MG63 (cell line): ENCODE measurements around the gene COL1A2. TPM values are rescaled to one million over a fixed set of nuclear protein-coding genes. Genes with fewer than 3 reads are reported as not detected.

ENCODE experiments used
- DNase-seq: peaks from one replicate; pipeline ENCODE4 v3.0.0-alpha.2; 2020
- H3K27me3 ChIP-seq: fragments of 250-450 bp; sonication (Bioruptor Pico); 2 replicates; pipeline ENCODE4 v1.5.1; 2020; ENCODE audit warnings: mild to moderate bottlenecking, moderate library complexity
- H3K36me3 ChIP-seq: fragments of 250-450 bp; sonication (Bioruptor Pico); 2 replicates; pipeline ENCODE4 v1.5.1; 2020; ENCODE audit warnings: mild to moderate bottlenecking, moderate library complexity
- H3K4me3 ChIP-seq: fragments of 250-450 bp; sonication (Bioruptor Pico); 2 replicates; pipeline ENCODE4 v1.5.1; 2020; ENCODE audit warnings: mild to moderate bottlenecking, moderate library complexity
- H3K9me3 ChIP-seq: fragments of 250-450 bp; sonication (Bioruptor Pico); 2 replicates; pipeline ENCODE4 v1.5.1; 2020; ENCODE audit warnings: mild to moderate bottlenecking, moderate library complexity
- total RNA-seq: library from RNA; depleted of rRNA; stranded (reverse); fragments of >200 nt; shearing (Covaris generic); gene quantifications from 2 replicates; pipeline ENCODE4 v1.2.3, GENCODE V29; 2014; ENCODE audit warnings: low replicate concordance

COL1A2 gene
- total RNA-seq, 1 experiment from 2014 or later = 306 TPM

DNA sequence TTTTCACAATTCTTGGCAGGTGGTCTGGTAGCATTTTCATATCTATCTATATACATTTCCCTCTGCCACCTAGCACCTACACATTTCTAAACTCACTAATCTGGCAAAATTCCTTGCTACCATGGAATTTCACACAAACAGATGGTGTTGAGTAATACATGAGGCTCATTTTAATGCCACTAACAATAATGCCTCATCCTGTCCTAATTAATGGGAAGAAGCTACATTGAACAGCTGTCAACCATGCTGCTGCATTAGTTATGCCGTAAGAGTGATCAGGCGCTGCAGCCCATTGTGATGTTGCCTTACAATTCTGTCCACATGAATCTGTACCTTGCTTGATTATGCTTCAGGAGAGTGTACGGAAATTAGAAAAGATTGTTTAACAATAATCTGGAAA is 23.2 kb downstream of the COL1A2 start:
- no peak for DNase-seq
- peaks cover 100% of the 10 kb centered on the region for H3K36me3 ChIP-seq
- no peaks in the 10 kb centered on the region for H3K27me3 ChIP-seq
- no peaks in the 10 kb centered on the region for H3K9me3 ChIP-seq
- no peak overlapping the region for H3K4me3 ChIP-seq

DNA sequence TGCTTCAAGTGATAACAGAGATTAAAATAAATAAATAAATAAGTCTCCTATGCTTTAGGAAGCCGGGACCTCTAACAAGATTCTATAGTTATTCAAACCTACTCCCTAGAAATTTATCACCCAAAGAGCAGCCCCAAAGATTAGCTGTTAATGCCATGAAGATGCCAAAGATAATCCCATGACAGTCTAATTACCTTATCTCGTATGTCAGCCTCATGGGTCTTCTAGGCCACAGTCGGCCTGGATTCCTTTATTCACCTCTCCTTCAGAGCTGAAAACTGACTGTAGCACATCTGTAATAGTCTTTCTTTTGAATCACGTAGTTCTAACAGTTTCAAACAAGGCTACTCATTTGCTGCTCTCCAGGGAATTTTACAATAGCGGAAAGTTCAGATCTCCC is 24.2 kb downstream of the COL1A2 start:
- Histone ChIP-seq H3K36me3 (peaks cover 100% of the 10 kb centered on the region), H3K4me3 (no peak overlapping the region), H3K9me3 (no peaks in the 10 kb centered on the region), H3K27me3 (no peaks in the 10 kb centered on the region)
- no peak for DNase-seq

DNA sequence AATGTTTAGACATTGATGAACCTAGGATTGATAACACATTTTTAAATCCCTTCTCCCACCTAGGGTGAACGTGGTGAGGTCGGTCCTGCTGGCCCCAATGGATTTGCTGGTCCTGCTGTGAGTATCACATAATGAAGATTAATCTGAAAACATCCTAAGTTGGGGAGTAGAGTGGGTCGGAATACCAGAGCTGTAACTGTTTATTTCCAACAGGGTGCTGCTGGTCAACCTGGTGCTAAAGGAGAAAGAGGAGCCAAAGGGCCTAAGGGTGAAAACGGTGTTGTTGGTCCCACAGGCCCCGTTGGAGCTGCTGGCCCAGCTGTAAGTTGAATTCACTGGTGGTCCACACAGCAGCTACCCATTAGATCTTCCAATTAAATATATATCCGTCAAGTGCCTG is 25.6 kb downstream of the COL1A2 start:
- no peaks in the 10 kb centered on the region for H3K27me3 ChIP-seq
- DNase-seq = no peak
- peaks cover 100% of the 10 kb centered on the region for H3K36me3 ChIP-seq
- H3K4me3 ChIP-seq = no peak overlapping the region
- no peaks in the 10 kb centered on the region for H3K9me3 ChIP-seq

DNA sequence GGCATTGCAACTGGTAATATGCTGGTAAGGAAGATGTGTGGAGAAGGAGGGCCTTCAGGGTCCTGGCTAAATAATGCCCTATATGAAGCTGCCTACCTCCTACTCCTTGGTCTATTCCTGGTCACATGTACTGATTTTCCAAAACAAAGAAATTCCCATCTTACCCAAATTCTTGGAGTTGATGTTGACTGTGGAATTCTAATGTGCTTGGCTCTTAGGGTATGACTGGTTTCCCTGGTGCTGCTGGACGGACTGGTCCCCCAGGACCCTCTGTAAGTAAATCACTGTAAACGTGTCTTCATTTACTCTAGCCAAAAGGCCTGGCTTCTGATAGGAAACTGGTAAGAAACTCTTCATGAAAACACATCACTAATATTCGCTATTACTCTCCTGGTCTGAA is 27.0 kb downstream of the COL1A2 start:
- Histone ChIP-seq H3K27me3 (no peaks in the 10 kb centered on the region), H3K4me3 (no peak overlapping the region), H3K36me3 (peaks cover 100% of the 10 kb centered on the region), H3K9me3 (no peaks in the 10 kb centered on the region)
- no peak for DNase-seq

DNA sequence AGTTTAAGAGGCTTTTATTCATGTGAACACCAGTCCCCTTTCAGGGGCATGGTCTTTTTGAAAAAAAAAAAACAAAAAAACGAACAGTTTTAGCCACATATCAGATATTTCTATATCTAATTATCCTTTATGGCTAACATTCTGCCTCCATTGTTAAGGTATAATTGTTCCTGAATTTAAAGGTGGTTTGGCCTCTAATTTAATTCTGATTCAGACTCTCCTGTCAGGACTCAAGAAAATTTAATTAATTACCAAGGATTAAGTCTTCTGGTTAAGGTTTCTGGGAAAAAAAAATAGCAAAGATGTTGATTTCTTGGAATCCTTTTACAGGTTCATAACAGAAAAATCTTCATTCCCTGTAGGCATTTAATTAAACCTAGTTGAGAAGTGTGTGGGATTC is 27.4 kb downstream of the COL1A2 start:
- H3K9me3 ChIP-seq = no peaks in the 10 kb centered on the region
- H3K4me3 ChIP-seq = no peak overlapping the region
- DNase-seq = no peak
- peaks cover 98% of the 10 kb centered on the region for H3K36me3 ChIP-seq
- no peaks in the 10 kb centered on the region for H3K27me3 ChIP-seq

DNA sequence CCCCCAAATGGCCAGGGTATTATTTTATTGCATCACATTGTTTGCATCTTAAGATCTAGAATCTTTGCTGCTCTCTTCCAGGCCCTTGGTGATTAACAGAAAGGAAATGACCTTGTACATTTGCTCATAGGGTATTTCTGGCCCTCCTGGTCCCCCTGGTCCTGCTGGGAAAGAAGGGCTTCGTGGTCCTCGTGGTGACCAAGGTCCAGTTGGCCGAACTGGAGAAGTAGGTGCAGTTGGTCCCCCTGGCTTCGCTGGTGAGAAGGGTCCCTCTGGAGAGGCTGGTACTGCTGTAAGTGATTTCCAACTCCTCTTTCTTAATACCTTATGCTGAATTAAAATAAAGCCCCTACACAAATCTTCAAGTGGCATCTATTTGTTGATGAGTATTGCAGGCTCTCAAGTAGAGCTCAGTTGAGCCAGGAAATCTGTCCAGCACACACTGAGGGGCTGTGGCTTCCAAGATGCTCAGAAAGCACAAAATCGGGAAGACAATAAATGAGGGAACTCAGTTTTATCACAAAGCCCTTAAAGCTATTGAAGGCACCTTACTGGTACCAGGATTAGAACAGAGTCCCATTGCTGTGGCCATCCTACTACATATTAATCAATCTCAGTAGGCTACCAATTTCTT is 28.2 kb downstream of the COL1A2 start:
- H3K27me3 ChIP-seq = no peaks in the 10 kb centered on the region
- H3K36me3 ChIP-seq = peaks cover 93% of the 10 kb centered on the region
- H3K9me3 ChIP-seq = no peaks in the 10 kb centered on the region
- H3K4me3 ChIP-seq = no peak overlapping the region
- no peak for DNase-seq

DNA sequence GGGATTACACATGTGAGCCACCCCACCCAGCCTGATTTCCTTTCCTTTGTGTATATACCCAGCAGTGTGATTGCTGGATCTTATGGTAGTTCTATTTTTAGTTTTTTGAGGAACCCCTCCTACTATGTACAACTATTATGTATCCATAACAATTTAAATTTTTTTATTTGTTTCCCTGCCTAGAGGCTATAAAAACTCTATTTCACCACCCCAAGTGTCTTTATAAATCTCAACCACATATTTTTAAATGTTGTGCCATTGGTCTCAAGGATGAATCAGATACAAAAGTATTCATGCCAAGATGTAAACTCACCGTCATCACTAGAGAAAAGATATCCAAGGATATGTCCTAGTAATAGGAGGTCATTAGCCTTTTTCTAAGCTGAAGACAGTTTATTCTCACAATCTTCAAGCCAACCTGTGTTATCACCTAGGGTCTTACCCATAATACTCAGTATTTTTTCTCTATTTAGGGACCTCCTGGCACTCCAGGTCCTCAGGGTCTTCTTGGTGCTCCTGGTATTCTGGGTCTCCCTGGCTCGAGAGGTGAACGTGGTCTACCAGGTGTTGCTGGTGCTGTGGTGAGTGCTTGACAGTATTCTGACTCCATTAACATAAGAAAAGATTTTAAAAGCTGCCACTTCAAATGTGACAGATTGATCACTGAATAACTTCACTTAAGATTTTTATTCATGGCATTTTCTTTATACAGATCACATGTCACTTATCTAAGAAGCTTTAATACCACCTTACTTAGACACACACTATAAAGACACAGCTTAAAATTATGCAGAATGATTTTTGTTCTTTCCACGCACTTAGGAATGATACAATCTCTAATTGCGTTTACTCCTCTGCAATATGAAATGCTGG is 29.4 kb downstream of the COL1A2 start:
- no peaks in the 10 kb centered on the region for H3K9me3 ChIP-seq
- no peak overlapping the region for H3K4me3 ChIP-seq
- peaks cover 92% of the 10 kb centered on the region for H3K36me3 ChIP-seq
- DNase-seq = no peak
- no peaks in the 10 kb centered on the region for H3K27me3 ChIP-seq

DNA sequence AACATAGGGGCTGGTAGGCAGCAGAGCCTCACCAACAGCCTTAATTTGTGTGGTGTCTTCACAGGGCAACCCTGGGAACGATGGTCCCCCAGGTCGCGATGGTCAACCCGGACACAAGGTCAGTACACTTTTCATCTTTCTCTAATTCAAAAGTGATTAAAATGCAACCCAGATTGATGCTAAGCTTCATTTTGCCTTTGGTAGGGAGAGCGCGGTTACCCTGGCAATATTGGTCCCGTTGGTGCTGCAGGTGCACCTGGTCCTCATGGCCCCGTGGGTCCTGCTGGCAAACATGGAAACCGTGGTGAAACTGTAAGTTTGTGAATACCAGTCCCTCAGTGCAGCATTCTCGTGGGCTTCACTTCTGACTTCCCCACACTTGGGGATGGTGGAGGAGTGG is 30.9 kb downstream of the COL1A2 start:
- no peak for DNase-seq
- no peaks in the 10 kb centered on the region for H3K27me3 ChIP-seq
- H3K9me3 ChIP-seq = no peaks in the 10 kb centered on the region
- H3K36me3 ChIP-seq = peaks cover 90% of the 10 kb centered on the region
- H3K4me3 ChIP-seq = no peak overlapping the region

DNA sequence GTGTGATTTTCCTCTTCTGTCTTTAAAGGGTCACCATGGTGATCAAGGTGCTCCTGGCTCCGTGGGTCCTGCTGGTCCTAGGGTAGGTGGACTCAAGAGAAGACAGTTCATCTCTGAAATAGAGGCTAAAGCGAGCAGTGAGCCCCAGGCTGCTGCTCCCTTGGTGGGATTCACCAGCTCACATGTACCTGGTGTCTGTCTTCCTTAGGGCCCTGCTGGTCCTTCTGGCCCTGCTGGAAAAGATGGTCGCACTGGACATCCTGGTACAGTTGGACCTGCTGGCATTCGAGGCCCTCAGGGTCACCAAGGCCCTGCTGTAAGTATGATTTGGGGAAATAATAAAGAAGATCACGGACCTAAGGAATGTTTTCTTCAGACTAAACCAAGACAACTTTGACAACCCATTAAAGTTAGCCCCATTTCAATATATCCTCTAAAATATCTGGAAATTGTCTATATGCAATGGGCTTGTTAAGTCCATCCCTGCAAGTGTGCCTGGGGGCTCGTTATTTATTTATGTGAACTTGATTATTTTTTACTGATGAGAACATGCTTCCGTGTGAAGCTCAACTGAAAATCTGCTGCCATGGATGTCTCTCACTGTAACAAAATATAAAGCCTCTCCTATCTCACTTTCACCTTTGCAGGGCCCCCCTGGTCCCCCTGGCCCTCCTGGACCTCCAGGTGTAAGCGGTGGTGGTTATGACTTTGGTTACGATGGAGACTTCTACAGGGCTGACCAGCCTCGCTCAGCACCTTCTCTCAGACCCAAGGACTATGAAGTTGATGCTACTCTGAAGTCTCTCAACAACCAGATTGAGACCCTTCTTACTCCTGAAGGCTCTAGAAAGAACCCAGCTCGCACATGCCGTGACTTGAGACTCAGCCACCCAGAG is 32.5 kb downstream of the COL1A2 start:
- no peaks in the 10 kb centered on the region for H3K9me3 ChIP-seq
- H3K27me3 ChIP-seq = no peaks in the 10 kb centered on the region
- H3K36me3 ChIP-seq = peaks cover 73% of the 10 kb centered on the region
- no peak overlapping the region for H3K4me3 ChIP-seq
- DNase-seq = no peak

DNA sequence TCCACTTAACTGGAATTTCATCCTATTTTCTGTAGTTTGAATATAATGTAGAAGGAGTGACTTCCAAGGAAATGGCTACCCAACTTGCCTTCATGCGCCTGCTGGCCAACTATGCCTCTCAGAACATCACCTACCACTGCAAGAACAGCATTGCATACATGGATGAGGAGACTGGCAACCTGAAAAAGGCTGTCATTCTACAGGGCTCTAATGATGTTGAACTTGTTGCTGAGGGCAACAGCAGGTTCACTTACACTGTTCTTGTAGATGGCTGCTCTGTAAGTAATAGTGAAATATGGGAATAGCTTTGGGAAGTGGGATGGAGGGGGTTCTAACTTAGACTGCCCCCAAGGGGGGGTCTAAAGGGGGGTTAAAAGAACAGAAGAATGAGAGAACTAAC is 34.5 kb downstream of the COL1A2 start:
- DNase-seq = no peak
- H3K4me3 ChIP-seq = no peak overlapping the region
- H3K36me3 ChIP-seq = peaks cover 54% of the 10 kb centered on the region
- H3K27me3 ChIP-seq = no peaks in the 10 kb centered on the region
- H3K9me3 ChIP-seq = no peaks in the 10 kb centered on the region

DNA sequence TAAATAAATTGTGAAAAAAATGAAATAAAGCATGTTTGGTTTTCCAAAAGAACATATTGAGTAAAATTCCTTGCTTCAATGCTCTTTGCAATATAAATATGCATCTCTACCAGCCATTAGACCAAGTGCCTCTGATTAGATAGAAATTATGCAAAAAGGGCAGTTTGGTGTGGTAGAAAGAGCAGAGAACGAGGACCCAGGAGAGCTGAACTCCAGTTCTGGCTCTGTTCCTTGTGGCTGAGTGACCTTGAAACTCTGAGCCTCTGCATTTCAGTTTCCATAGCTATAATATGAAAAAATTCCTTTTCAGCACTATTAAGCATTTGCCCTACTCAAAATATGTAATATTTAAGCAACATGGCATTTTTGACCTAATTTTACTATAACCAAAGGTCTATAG is 36.5 kb downstream of the COL1A2 start:
- Histone ChIP-seq H3K4me3 (no peak overlapping the region), H3K27me3 (no peaks in the 10 kb centered on the region), H3K36me3 (peaks cover 34% of the 10 kb centered on the region), H3K9me3 (no peaks in the 10 kb centered on the region)
- no peak for DNase-seq

DNA sequence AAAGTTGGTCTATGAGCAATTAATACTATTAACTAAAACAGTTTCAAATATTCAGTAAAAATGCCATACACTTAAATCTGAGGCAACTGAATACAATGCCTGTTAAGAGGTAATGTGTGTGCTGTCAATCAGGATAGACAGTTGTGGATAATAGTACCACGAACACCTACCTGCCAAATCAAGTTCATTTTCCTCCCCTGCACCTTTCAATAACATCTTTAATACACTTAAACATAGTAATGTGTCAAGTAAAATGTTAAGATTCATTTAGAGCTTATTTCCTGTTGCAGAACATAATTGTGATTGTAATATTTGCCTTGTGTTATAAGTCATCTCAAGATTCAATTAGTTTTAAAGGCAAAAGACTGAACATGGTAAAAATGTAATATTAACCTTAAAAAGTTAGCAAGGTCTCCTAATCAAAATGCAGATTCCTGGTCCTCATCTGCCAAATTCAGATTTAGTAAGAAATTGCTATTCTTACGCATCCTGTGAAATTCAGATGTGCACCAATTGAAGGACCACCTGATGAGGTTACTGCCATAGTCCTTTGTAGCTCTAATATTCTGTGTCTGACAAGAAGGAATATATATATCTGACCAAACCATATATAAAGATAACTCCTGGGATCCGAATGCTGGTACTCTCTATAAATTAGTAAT is 37.1 kb downstream of the COL1A2 start:
- Histone ChIP-seq H3K27me3 (no peaks in the 10 kb centered on the region), H3K9me3 (no peaks in the 10 kb centered on the region), H3K36me3 (peaks cover 29% of the 10 kb centered on the region), H3K4me3 (no peak overlapping the region)
- no peak for DNase-seq

DNA sequence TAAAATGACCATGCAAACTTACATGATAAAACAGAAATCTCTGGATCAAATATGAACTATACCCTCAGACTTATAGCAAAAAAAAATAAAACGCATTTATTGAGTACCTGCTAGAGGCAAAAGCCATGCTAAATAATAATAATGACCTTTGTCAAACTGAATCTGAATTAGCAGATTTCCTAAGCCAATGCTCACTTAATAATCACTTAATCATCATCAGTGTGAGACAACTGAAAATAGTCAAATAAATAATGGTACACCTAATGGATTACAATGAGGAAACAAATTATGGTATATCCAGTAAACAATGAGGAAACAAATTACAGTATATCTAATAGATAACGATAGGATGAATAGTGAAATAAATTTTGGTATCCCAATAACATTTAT is 37.6 kb downstream of the COL1A2 start:
- no peaks in the 10 kb centered on the region for H3K27me3 ChIP-seq
- no peak overlapping the region for H3K4me3 ChIP-seq
- H3K36me3 ChIP-seq = peaks cover 24% of the 10 kb centered on the region
- no peaks in the 10 kb centered on the region for H3K9me3 ChIP-seq
- DNase-seq = no peak

DNA sequence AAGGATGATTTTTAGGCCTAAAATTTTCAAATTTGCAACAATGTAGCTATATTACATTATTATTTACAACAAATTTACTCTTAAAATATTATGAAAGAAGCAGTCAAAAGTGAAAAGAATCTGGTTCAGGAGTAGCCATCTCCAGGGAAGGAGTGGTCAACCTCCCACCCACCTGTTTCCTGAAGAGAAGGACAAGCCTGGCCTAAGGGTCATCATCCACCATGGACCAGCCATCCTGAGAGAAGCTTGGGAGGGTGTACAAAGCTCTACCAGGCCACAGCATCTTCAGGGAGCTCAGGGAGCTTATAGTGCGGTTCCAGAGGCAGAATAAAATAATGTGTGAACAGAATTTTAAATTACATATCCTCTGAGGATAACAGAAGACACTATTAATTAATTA is 38.1 kb downstream of the COL1A2 start:
- H3K4me3 ChIP-seq = no peak overlapping the region
- no peak for DNase-seq
- no peaks in the 10 kb centered on the region for H3K27me3 ChIP-seq
- H3K9me3 ChIP-seq = no peaks in the 10 kb centered on the region
- peaks cover 23% of the 10 kb centered on the region for H3K36me3 ChIP-seq

DNA sequence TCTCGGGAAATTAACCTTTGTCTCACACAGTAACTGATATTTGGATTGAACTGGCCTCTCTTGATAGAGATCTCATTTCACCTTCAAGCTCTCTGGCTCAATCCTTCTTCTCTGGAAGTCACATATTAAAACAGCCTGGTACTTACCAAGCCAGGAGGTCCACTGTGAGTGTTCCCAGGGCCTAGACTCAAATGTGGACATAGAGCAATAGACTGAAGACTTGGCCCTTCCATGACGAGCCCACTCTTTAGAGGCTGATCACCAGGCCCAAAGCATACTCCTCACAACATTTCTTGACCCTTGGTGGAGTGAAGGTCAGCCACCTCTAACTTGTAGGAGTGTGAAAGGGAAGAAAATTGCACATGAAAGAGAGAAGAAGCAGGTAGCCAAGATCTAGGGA is 38.5 kb downstream of the COL1A2 start:
- Histone ChIP-seq H3K4me3 (no peak overlapping the region), H3K9me3 (no peaks in the 10 kb centered on the region), H3K27me3 (no peaks in the 10 kb centered on the region), H3K36me3 (peaks cover 20% of the 10 kb centered on the region)
- DNase-seq = no peak

DNA sequence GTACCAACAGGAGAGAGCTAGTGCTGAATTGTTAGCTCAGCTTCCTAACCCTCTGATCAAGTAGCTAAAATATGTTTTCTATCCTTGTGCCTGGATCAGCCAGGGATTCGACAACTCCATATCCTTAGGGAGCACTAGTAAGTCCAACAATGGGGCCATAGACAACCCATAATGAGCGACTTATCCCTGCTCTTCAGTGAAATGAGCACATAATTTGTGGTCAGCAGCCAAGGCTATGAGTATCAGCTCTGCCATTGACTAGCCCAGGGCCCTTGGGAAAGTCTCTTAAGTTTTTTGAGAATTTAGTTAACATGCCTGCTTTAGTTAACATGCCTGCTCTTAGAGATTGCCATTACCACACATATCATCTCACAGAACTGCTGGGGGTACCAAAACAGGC is 39.3 kb downstream of the COL1A2 start:
- no peak overlapping the region for H3K4me3 ChIP-seq
- no peak for DNase-seq
- peaks cover 13% of the 10 kb centered on the region for H3K36me3 ChIP-seq
- H3K9me3 ChIP-seq = no peaks in the 10 kb centered on the region
- no peaks in the 10 kb centered on the region for H3K27me3 ChIP-seq
